Endothelial cell (in vitro differentiated cells): ENCODE results near the gene CDK5RAP3. TPM values are rescaled to one million over a fixed set of nuclear protein-coding genes. Genes with fewer than 3 reads are reported as not detected.
"Not testable (repeated sequence)": the region's sequence is repeated elsewhere in the genome, so short reads cannot be mapped to it uniquely, and the experiment has no call there.

Experiments used
- DNase-seq: peaks from one replicate; pipeline ENCODE4 v3.0.0; 2021; ENCODE audit warnings: low spot score
- H3K27ac Mint-ChIP-seq: one replicate; pipeline ENCODE4 v1.8.0; 2021; ENCODE audit warnings: mixed read lengths, inconsistent platforms; ENCODE audit not compliant: unreplicated experiment
- H3K27me3 Mint-ChIP-seq: one replicate; pipeline ENCODE4 v1.8.0; 2021; ENCODE audit warnings: mild to moderate bottlenecking, moderate library complexity, mixed read lengths, inconsistent platforms; ENCODE audit not compliant: unreplicated experiment
- H3K36me3 Mint-ChIP-seq: one replicate; pipeline ENCODE4 v1.8.0; 2021; ENCODE audit warnings: mild to moderate bottlenecking, low read depth, mixed read lengths, inconsistent platforms; ENCODE audit not compliant: unreplicated experiment
- H3K4me1 Mint-ChIP-seq: one replicate; pipeline ENCODE4 v1.8.0; 2021; ENCODE audit warnings: mild to moderate bottlenecking, mixed read lengths, inconsistent platforms; ENCODE audit not compliant: unreplicated experiment
- H3K4me3 Mint-ChIP-seq: one replicate; pipeline ENCODE4 v1.8.0; 2021; ENCODE audit warnings: mild to moderate bottlenecking, mixed read lengths, inconsistent platforms; ENCODE audit not compliant: unreplicated experiment
- H3K9me3 Mint-ChIP-seq: one replicate; pipeline ENCODE4 v1.8.0; 2021; ENCODE audit warnings: mixed read lengths, inconsistent platforms; ENCODE audit not compliant: unreplicated experiment
- total RNA-seq: library from RNA; stranded (reverse); fragmentation: NEBNext Ultra II Directional; extraction: Animal tissue kit (Norgen Biotek cat#: 25700); gene quantifications from one replicate; pipeline ENCODE4 v1.2.1, GENCODE V29; 2021; ENCODE audit not compliant: unreplicated experiment
- TF ChIP-seq, protein P1 (sequence below): fragments of 200-600 bp; sonication (generic); IDR thresholded peaks from one replicate; pipeline ENCODE4 v1.5.0; 2021; ENCODE audit warnings: antibody characterized with exemption; ENCODE audit not compliant: unreplicated experiment

CDK5RAP3 gene
- total RNA-seq, 1 donor from 2014 or later, result 156 TPM

DNA sequence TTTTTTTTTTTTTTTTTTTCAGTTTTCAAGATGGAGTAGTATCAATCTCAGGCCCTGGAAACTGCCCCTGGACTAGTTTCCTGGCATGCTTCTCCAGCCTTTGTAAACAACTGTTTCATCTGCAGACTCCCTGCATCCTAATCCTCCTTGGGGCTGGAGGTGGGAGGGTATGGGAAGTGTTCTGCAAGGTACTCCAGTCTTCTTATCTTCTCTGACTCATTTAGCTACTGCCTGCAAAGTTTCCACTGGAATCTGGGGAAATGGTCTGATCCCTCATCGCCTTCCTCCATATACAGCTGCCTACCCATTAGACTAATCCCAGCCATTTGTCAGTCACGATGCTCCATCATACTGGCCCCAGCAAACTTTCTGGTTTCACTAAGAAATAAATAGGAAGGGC lies 45.2 kb downstream of the CDK5RAP3 start:
- Mint-ChIP-seq H3K4me3 (no peak overlapping the region), H3K36me3 (no peaks in the 10 kb centered on the region), H3K4me1 (peaks cover 10% of the 10 kb centered on the region), H3K27ac (no peak overlapping the region), H3K9me3 (no peaks in the 10 kb centered on the region), H3K27me3 (peaks cover 13% of the 10 kb centered on the region)
- no peak for DNase-seq
- TF ChIP-seq, protein P1, sequence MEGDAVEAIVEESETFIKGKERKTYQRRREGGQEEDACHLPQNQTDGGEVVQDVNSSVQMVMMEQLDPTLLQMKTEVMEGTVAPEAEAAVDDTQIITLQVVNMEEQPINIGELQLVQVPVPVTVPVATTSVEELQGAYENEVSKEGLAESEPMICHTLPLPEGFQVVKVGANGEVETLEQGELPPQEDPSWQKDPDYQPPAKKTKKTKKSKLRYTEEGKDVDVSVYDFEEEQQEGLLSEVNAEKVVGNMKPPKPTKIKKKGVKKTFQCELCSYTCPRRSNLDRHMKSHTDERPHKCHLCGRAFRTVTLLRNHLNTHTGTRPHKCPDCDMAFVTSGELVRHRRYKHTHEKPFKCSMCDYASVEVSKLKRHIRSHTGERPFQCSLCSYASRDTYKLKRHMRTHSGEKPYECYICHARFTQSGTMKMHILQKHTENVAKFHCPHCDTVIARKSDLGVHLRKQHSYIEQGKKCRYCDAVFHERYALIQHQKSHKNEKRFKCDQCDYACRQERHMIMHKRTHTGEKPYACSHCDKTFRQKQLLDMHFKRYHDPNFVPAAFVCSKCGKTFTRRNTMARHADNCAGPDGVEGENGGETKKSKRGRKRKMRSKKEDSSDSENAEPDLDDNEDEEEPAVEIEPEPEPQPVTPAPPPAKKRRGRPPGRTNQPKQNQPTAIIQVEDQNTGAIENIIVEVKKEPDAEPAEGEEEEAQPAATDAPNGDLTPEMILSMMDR, result no peak

DNA sequence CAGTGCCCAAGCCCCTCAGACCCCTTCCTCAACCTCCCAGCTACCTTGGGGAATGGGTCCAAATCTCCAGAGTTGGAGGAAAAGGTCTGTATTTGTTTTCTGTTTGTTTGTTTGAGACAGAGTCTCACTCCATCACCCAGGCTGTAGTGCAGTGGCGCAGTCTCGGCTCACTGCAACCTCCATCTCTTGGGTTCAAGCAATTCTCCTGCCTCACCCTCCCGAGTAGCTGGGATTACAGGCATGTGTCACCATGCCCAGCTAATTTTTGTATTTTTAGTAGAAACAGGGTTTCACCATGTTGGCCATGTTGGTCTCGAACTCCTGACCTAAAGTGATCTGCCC lies 46.9 kb downstream of the CDK5RAP3 start:
- not testable (repeated sequence) for H3K36me3 Mint-ChIP-seq, H3K27ac Mint-ChIP-seq, H3K9me3 Mint-ChIP-seq, H3K4me3 Mint-ChIP-seq, DNase-seq, H3K4me1 Mint-ChIP-seq
- peaks cover 14% of the 10 kb centered on the region for H3K27me3 Mint-ChIP-seq

DNA sequence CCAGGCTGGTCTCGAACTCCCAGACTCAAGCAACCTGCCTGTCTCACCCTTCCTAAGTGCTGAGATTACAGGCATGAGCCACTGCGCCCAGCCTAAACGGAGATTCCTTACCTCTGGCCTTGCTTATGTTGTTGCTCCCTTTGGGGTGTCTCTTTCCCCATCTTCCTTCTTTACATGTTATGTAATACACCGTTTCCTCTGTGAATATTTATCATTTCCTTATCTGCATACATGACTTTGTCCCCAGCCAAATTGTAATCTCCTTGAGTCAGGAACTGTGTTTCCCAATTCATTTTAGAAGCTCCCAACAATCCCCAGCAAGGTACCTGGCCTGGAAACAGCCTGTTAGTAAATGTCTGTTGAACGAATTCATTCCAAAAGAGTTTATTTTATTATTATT lies 51.0 kb downstream of the CDK5RAP3 start:
- Mint-ChIP-seq H3K27ac (no peak overlapping the region), H3K4me1 (peaks cover 10% of the 10 kb centered on the region), H3K4me3 (no peak overlapping the region)

DNA sequence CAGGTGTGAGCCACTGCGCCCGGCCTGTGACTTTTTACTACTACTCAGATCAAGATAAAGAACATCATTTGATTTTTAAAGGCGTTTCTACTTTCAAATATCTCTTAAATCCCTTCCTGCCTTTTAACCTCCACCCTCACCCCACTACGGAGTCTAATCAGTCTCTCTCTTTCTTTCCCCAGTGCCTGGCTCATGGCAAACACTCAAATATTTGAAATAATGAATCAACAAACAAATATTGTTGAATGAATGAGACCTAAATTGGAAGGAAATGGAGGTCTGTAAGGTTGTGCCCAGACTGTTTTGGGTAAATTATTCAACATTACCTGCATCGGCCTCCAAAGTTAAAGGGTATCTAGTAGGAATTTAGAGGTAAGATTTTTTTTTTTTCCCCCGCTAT lies 52.0 kb downstream of the CDK5RAP3 start:
- no peaks in the 10 kb centered on the region for H3K9me3 Mint-ChIP-seq
- peaks cover 8% of the 10 kb centered on the region for H3K27me3 Mint-ChIP-seq
- TF ChIP-seq, protein P1, result no peak
- H3K27ac Mint-ChIP-seq, result no peak overlapping the region
- H3K4me3 Mint-ChIP-seq, result no peak overlapping the region
- DNase-seq, result no peak
- H3K4me1 Mint-ChIP-seq, result peaks cover 10% of the 10 kb centered on the region
- H3K36me3 Mint-ChIP-seq, result no peaks in the 10 kb centered on the region

More for the DNA sequence above, 51.0 kb downstream of the CDK5RAP3 start:
- Mint-ChIP-seq H3K27me3 (peaks cover 8% of the 10 kb centered on the region), H3K36me3 (no peaks in the 10 kb centered on the region), H3K9me3 (no peaks in the 10 kb centered on the region)
- no peak for DNase-seq
- TF ChIP-seq, protein P1, result no peak

DNA sequence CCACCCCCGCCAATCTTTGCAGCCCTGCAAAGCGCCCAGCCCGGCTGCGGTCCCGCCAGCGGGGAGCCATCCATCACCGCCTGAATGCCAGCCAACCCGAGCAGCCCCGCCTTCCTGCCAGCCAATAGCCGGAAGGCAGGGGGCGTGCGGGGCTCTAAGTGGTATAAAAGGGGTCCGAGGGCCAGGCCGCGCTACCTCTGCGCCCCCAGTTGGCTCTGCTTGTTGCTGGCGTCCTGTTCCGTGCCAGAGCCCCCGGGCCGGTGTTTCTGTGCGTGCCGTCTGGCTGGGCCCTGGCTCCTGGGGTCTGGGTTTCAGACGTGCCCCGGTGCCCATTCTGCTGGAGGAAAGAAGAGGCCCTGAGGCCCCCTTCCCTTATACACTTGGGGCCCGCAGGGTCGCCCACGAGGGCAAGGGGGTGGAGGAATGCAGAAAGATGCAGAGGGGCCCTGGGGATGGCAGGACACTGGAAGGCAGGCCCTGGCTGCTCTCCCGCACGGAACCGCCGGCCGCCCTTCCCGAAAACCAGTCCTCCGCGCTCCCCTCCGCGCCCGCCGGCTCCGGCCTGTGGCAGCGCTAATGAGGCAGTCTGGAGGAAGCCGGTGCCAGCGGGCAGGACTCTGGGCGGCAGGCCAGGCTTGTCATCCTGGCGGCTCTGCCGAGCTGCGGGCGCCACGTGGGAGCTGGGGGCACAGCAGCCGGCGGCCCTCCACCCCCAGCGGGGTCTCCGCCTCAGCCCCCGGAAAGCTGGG lies 52.7 kb downstream of the CDK5RAP3 start:
- Mint-ChIP-seq H3K4me3 (peak overlapping the region; percentile 71), H3K36me3 (no peaks in the 10 kb centered on the region), H3K4me1 (peaks cover 10% of the 10 kb centered on the region), H3K27me3 (peaks cover 10% of the 10 kb centered on the region), H3K27ac (no peak overlapping the region), H3K9me3 (no peaks in the 10 kb centered on the region)
- TF ChIP-seq, protein P1, result no peak
- peak; percentile 62 for DNase-seq
